ENCODE measurements around the gene PHRF1. TPM values are rescaled to one million over a fixed set of nuclear protein-coding genes. Genes with fewer than 3 reads are reported as not detected.
"Not testable (repeated sequence)": the region's sequence is repeated elsewhere in the genome, so short reads cannot be mapped to it uniquely, and the experiment has no call there.

PHRF1 gene
- total RNA-seq, 2 donors from 2014 or later = 37.3 to 47.1 TPM

DNA sequence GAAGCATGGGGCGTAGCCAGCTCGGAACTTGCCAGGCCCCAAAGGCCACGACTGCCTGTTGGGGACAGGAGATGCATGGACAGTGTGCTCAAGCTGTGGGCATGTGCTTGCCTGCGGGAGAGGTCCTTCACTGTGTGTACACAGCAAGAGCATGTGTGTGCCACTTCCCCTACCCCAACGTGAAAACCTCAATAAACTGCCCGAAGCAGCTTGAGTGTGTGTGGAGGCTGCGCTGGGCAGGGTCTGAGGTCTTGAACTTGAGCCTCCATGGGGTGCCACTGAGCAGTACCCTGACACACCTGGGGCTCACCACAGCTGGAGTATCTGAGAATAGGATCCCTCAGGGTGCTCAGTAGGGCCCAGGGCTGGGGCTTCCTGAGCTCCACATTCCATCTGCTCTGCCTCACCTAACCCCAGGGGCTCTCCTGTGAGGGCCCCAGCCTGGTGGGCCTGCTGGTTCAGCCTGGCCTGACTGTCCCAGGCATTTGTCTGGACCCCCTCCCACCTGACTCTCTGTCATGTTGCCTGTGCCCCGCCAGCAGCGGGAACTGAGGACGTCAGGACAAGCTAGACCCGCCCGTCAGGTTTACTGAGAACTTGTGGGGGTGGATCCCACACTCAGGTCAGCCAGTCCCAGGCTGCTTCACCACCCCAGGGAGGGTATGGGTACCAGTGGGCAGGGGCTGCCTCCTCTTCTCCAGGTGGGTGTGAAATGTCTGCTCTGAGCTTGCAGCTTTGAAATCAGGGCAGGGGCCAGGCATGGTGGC, 12.3 kb upstream of the PHRF1 start:
- DNase-seq (ENCODE audit: low spot score in 2 of 2) (no peak), ATAC-seq (no peak)
- H3K36me3 Mint-ChIP-seq = peaks cover 0 to 5% of the 10 kb centered on the region in 2 donors
- H3K9me3 Mint-ChIP-seq = no peaks in the 10 kb centered on the region
- H3K27ac Mint-ChIP-seq = no peak overlapping the region

GRCh38 chr11:565921-566509, 10.3 kb upstream of the PHRF1 start:
- no peak overlapping the region for H3K27ac Mint-ChIP-seq
- peaks cover 0 to 5% of the 10 kb centered on the region in 2 donors for H3K36me3 Mint-ChIP-seq
- H3K9me3 Mint-ChIP-seq = no peaks in the 10 kb centered on the region
- no peak for ATAC-seq
- no peak for DNase-seq (ENCODE audit: low spot score in 2 of 2)

DNA sequence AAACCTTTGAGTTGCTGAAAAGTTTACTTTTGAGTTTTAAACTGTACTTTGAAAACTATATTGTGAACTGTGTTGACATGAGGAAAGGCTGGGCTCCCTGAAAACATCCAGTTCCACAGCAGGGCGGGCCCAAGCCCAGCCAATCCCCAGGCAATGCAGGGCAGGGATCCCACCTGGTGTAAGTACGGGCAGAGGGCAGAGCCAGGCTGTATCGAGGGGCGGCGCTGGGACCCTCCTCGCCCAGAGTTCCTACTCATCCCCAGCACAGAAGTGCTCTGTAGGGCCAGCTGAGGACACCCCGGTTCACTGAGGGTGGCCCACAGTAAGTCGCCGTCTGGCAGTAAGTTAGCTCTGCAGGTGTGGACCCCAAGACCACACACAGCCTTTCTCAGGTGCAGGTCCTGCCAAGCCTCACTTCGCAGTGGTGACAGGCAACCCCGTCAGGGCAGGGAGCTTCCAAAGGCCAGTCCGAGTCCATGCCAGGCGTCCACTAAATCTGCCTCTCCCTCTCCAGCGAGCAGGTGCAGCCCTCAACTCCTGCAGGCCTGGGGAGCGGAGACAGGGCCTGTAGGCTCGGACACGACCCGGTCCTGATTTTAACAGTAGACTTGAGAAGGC, 9.2 kb upstream of the PHRF1 start:
- DNase-seq (ENCODE audit: low spot score in 2 of 2) (no peak), ATAC-seq (no peak)
- H3K9me3 Mint-ChIP-seq = no peaks in the 10 kb centered on the region
- peaks cover 0 to 5% of the 10 kb centered on the region in 2 donors for H3K36me3 Mint-ChIP-seq
- peak overlapping the region in 1 of 2 donors; percentile 44 for H3K27ac Mint-ChIP-seq

DNA sequence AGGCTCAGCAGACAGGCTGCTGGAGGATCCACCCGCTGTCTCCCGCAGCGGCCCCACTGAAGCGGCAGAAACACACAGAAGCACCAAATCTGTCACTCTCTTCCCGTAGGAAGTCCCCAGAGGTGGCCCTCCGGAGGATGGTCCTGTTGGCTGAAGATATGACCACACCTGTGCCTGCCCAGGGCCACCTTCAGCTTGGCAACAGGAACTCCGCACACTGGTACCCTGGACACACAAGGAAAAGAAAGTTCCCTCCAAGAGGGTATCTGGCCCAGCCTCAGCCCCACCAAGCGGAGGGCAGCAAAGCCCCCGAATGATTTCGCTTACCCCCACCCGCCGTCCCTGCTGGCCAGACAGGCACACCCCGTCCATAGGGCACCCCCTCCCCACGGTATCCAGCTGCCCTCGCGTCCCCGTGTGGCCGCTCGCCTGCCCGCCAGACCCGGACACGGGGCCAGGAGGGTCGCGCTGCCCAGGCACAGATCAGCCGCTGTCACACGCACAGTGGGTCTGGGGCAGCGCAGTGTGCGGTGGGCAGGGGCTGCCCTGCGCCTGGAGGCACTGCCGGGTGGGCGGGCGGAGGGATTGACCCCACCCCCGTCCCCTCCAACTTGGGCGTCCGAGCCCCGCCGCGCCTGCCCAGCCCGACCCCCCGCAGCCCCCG, 8.5 kb upstream of the PHRF1 start:
- Mint-ChIP-seq H3K27ac (peak overlapping the region in 1 of 2 donors; percentile 44), H3K36me3 (peaks cover 0 to 5% of the 10 kb centered on the region in 2 donors), H3K9me3 (no peaks in the 10 kb centered on the region)
- no peak for DNase-seq (ENCODE audit: low spot score in 2 of 2)
- ATAC-seq = peak in 1 of 2 donors; percentile 5

DNA sequence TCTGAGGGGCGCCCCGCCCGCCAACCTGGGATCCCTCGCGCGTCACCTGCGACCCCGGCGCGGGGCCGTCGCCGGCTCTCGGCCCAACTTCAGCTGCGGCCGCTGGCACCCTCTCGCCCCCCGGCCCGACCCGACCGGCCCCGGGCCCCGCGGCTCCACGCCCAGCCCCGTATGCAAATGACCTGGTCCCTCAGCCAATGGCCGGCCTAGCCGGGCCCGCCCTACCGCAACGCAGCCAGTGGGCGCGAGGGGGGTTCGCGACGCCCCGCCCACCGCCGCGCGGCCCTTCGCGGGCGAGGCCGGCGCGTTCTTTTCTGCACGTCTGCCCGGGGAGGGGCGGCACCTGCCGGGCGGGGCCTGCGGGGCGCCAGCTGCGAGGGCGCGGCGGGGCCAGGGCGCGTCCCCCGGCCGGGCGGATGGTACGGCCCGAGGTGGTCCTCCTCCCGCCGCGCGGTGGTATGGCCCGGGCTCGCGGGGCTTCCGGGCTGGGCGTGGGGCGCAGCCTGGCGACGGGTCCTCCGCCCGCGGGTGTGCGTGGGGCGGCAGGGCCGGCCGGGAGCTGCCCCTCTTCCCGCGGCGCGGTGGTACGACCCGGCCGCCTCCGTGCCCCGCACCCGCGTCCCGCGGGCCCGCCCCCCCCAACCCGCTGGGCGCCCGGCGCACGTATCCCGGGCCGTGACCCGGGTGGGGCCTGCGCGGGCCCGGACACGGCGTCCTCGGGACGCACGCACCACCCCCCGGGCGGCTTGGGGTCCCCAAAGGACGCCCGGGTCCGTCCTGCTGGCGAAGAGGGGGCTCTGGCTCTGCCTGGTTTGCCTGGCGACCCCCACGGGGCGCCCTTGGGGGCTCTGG, 7.7 kb upstream of the PHRF1 start:
- H3K27ac Mint-ChIP-seq = peak overlapping the region in 1 of 2 donors; percentile 29
- ATAC-seq (peak; percentile 93 to 95), DNase-seq (ENCODE audit: low spot score in 2 of 2) (peak; percentile 92 to 99)
- H3K36me3 Mint-ChIP-seq = peaks cover 0 to 5% of the 10 kb centered on the region in 2 donors
- H3K9me3 Mint-ChIP-seq = no peaks in the 10 kb centered on the region

- DNase-seq (ENCODE audit: low spot score in 2 of 2) = no peak
- peak overlapping the region in 1 of 2 donors; percentile 29 for H3K27ac Mint-ChIP-seq
- ATAC-seq = no peak
Observed at GRCh38 chr11:569158-569885, 6.9 kb upstream of the PHRF1 start.

DNA sequence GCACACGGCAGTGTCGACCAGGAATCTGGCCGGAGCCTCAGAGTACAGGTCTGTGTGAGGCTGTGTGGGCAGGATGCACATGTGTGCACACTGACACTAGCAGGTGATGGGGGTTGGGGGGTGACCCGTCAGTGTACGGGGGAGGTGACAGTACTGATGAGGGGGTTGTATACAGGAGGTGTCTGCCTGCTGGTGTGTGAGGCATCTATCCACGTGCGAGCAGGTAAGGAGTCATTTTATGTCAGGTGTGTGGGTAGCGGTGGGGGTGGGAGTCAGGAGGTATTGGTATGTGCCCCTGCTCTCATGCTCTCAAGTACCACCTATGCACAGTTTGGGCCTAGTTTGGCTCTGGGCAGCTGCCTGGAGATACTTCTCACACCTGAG, 4.5 kb upstream of the PHRF1 start:
- ATAC-seq = no peak
- peaks cover 0 to 5% of the 10 kb centered on the region in 2 donors for H3K36me3 Mint-ChIP-seq
- no peaks in the 10 kb centered on the region for H3K9me3 Mint-ChIP-seq
- no peak overlapping the region for H3K27ac Mint-ChIP-seq
- no peak for DNase-seq (ENCODE audit: low spot score in 2 of 2)

More at GRCh38 chr11:569158-569885, 6.9 kb upstream of the PHRF1 start:
- Mint-ChIP-seq H3K36me3 (peaks cover 0 to 5% of the 10 kb centered on the region in 2 donors), H3K9me3 (no peaks in the 10 kb centered on the region)

GRCh38 chr11:573146-573759, 3.0 kb upstream of the PHRF1 start:
- Mint-ChIP-seq H3K36me3 (peaks cover 8% of the 10 kb centered on the region in 2 donors), H3K27ac (no peak overlapping the region), H3K9me3 (no peaks in the 10 kb centered on the region)
- DNase-seq (ENCODE audit: low spot score in 2 of 2) = no peak
- no peak for ATAC-seq

- not testable (repeated sequence) for ATAC-seq; H3K27ac Mint-ChIP-seq; DNase-seq (ENCODE audit: low spot score in 2 of 2); H3K9me3 Mint-ChIP-seq; H3K36me3 Mint-ChIP-seq
Observed at GRCh38 chr11:574031-574570, 2.2 kb upstream of the PHRF1 start.

GRCh38 chr11:574632-575312, 1.5 kb upstream of the PHRF1 start:
- Mint-ChIP-seq H3K9me3 (no peaks in the 10 kb centered on the region), H3K27ac (peak overlapping the region in 1 of 2 donors; percentile 15), H3K36me3 (peaks cover 8% of the 10 kb centered on the region in 2 donors)
- DNase-seq (ENCODE audit: low spot score in 2 of 2) (no peak), ATAC-seq (no peak)

- DNase-seq (ENCODE audit: low spot score in 2 of 2) = peak in 1 of 2 donors; percentile 66
- Mint-ChIP-seq H3K36me3 (peaks cover 8% of the 10 kb centered on the region in 2 donors), H3K9me3 (no peaks in the 10 kb centered on the region), H3K27ac (peak overlapping the region; percentile 15 to 97)
- peak; percentile 59 to 62 for ATAC-seq
Observed at GRCh38 chr11:575313-575995, 816 bp upstream of the PHRF1 start.

DNA sequence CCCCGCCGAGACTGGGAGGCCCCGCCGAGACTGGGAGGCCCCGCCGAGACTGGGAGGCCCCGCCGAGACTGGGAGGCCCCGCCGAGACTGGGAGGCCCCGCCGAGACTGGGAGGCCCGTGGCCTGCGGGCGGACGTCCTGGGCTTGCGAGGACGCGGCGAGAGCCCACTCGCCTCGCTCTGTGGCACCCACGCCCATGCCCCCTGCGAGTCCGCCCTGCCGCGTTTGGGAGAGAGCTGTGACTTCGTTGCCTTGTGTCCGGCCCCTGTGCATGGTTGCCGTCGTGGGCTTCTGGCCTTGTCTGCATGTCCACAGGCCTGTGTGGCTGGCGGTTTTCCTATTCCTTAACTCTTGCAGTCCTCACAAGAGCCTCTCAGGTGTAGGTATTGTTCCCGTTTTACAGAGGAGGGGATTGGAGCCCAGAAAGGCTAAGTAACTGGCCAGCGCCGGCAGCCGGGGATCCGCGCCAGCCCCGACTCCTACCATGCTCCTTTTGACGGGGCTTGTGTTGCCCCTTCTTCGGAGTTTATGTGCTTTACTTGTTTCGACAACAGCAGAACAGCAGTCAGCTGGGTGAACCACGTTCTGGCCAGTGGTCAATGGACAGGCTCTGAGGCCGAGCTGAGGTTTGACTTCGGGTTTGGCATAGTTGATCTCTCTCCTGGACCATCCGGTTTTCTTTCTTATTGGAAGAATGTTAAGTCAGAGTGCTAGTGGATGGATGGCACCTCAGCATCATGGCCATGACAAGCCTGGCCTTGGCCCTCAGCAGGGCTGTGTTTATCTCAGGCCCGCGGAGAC, 741 bp downstream of the PHRF1 start:
- DNase-seq (ENCODE audit: low spot score in 2 of 2) (no peak), ATAC-seq (no peak)
- peaks cover 13% of the 10 kb centered on the region in 2 donors for H3K36me3 Mint-ChIP-seq
- no peaks in the 10 kb centered on the region for H3K9me3 Mint-ChIP-seq
- H3K27ac Mint-ChIP-seq = peak overlapping the region; percentile 97 to 99

- DNase-seq (ENCODE audit: low spot score in 2 of 2) = no peak
- no peaks in the 10 kb centered on the region for H3K9me3 Mint-ChIP-seq
- ATAC-seq = no peak
- peak overlapping the region; percentile 97 to 99 for H3K27ac Mint-ChIP-seq
- H3K36me3 Mint-ChIP-seq = peaks cover 14% of the 10 kb centered on the region in 2 donors
Observed at GRCh38 chr11:577611-577894, 1.3 kb downstream of the PHRF1 start.

Measured in activated naive CD4-positive, alpha-beta T cell treated with anti-CD3 and anti-CD28 coated beads, Interleukin-2, amount 50 U/mL, for 72 hours (primary cell).